ENCODE results near the gene ANAPC7. TPM values are rescaled to one million over a fixed set of nuclear protein-coding genes. Genes with fewer than 3 reads are reported as not detected.

ANAPC7 gene
- total RNA-seq, 1 experiment from 2014 or later: 103 TPM

Other genes starting within 250 kb of the ANAPC7 start
- 93.0 and 108 TPM in 2 replicates for gene ATP2A2, start 122.5 kb downstream of the ANAPC7 start, total RNA-seq (2014; rRNA removed; shearing (Covaris generic))
- gene ARPC3, start 46.6 kb upstream of the ANAPC7 start, total RNA-seq (2014; rRNA removed; shearing (Covaris generic)): 411 and 467 TPM in 2 replicates
- 47.8 and 58.1 TPM in 2 replicates for gene GPN3, start 64.5 kb upstream of the ANAPC7 start, total RNA-seq (2014; rRNA removed; shearing (Covaris generic))
- 13.5 and 19.4 TPM in 2 replicates for gene FAM216A, start 65.1 kb upstream of the ANAPC7 start, total RNA-seq (2014; rRNA removed; shearing (Covaris generic))
- 124 and 205 TPM in 2 replicates for gene VPS29, start 98.4 kb upstream of the ANAPC7 start, total RNA-seq (2014; rRNA removed; shearing (Covaris generic))
- 0.89 and 2.1 TPM in 2 replicates for gene RAD9B, start 98.6 kb upstream of the ANAPC7 start, total RNA-seq (2014; rRNA removed; shearing (Covaris generic))
- gene PPTC7, start 179.6 kb upstream of the ANAPC7 start, total RNA-seq (2014; rRNA removed; shearing (Covaris generic)): 2.7 and 3.6 TPM in 2 replicates
- 48.9 and 94.0 TPM in 2 replicates for gene TCTN1, start 210.4 kb upstream of the ANAPC7 start, total RNA-seq (2014; rRNA removed; shearing (Covaris generic))